Right lobe of liver (tissue), 4 donors: ENCODE measurements around the gene SAV1.
"Not testable (repeated sequence)": the region's sequence is repeated elsewhere in the genome, so short reads cannot be mapped to it uniquely, and the experiment has no call there.

Source experiments
- POLR2A ChIP-seq: fragments of 450-650 bp; IDR thresholded peaks from one replicate; pipeline ENCODE4 v1.6.1; 2017; ENCODE audit warnings: antibody characterized with exemption, mild to moderate bottlenecking
- TF ChIP-seq, protein P1 (sequence below), 4 donors: fragments of 200-600 bp in 3 of 4; fragments of 450-650 bp in 1 of 4; IDR thresholded peaks; one replicate each; pipeline versions ENCODE4 v1.5.1 to v1.8.0; 2016 to 2022; ENCODE audit warnings: antibody characterized with exemption in 4 of 4, mild to moderate bottlenecking in 2 of 4
- donor health status: DM: no; HTN: no; CAD: no.
- donor health status: DM: no; HTN: no; CAD: no.
- donor health status: DM: no; HTN: yes; CAD: no.

DNA sequence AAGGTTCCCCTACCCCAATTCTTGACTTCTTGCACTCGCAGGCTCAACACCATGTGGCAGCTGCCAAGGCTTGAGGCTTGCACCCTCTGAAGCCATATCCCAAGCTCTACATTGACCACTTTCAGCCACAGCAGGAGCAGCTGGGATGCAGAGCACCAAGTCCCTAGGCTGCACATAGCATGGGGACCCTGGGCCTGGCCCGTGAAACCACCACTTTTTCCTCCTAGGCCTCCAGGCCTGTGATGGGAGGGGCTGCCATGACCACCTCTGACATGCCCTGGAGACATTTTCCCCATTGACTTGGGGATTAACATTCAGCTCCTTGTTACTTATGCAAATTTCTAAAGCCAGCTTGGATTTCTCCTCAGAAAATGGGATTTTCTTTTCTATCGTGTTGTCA is 26.2 kb upstream of the SAV1 start:
- TF ChIP-seq, protein P1, sequence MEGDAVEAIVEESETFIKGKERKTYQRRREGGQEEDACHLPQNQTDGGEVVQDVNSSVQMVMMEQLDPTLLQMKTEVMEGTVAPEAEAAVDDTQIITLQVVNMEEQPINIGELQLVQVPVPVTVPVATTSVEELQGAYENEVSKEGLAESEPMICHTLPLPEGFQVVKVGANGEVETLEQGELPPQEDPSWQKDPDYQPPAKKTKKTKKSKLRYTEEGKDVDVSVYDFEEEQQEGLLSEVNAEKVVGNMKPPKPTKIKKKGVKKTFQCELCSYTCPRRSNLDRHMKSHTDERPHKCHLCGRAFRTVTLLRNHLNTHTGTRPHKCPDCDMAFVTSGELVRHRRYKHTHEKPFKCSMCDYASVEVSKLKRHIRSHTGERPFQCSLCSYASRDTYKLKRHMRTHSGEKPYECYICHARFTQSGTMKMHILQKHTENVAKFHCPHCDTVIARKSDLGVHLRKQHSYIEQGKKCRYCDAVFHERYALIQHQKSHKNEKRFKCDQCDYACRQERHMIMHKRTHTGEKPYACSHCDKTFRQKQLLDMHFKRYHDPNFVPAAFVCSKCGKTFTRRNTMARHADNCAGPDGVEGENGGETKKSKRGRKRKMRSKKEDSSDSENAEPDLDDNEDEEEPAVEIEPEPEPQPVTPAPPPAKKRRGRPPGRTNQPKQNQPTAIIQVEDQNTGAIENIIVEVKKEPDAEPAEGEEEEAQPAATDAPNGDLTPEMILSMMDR (IDR thresholded peaks at IDR 0.05) = not testable (repeated sequence)
- not testable (repeated sequence) for TF ChIP-seq POLR2A
